ENCODE data around the gene MED31. TPM values are rescaled to one million over a fixed set of nuclear protein-coding genes. Genes with fewer than 3 reads are reported as not detected.

MED31 gene
- total and polyA plus RNA-seq, 2 of the 13 experiments (the other 11 are each of a cell fraction or from before 2014, with no cell fraction given): 19.0 to 20.9 TPM

DNA sequence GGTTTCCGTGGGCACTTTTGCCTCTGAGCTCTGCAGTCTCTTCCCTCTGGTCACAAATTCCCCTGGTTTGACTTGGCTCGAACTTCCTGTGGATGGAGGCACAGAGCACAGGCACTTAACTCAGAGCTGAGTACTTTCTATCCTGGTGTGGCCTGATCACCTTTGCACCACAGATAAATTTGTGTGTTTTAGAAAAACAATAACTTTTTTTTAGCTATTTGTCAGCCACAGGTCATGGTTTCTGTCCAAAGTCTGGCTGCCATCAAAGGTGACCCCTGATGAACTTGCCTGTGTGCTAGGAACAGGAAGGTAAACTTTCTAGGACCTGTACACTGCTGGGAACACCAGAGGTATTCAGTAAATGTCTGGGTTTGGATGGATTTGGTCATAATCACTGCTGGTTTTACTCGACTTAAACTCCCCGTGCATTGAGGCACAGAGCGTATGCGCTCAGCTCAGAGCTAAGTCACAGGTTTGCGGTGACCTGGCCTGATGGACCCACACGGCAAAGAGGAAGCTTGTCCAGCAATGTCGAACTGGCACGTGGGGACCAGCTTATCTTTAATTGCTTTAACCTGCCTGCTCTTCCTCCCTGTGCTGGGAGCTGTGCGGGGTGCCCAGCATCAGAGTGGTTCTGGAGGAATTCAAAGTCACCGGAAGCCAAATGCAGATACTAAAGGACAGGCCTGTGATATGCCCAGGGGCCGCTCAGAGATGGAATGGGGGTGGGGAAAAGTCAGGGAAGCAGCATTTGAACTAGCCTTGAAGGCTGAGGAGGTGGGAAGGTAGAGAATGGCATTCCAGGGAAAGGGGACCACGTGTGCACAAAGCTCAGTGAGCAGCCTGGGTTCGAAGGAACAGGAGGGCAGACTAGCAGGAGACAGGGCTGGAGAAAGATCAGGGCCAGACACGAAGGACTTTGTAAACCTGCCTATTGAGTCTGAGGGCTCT lies 48.9 kb upstream of the MED31 start (continued):
- TF ChIP-seq, protein P1, sequence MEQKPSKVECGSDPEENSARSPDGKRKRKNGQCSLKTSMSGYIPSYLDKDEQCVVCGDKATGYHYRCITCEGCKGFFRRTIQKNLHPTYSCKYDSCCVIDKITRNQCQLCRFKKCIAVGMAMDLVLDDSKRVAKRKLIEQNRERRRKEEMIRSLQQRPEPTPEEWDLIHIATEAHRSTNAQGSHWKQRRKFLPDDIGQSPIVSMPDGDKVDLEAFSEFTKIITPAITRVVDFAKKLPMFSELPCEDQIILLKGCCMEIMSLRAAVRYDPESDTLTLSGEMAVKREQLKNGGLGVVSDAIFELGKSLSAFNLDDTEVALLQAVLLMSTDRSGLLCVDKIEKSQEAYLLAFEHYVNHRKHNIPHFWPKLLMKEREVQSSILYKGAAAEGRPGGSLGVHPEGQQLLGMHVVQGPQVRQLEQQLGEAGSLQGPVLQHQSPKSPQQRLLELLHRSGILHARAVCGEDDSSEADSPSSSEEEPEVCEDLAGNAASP (CRISPR knock-in tag; IDR thresholded peaks at IDR 0.05; ENCODE audit: borderline replicate concordance): peak; percentile 100
- TF ChIP-seq, protein P2, sequence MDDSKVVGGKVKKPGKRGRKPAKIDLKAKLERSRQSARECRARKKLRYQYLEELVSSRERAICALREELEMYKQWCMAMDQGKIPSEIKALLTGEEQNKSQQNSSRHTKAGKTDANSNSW (CRISPR knock-in tag; IDR thresholded peaks at IDR 0.05; ENCODE audit: borderline replicate concordance): no peak
- TF ChIP-seq DNMT1 (CRISPR knock-in tag; IDR thresholded peaks at IDR 0.05) (no peak), ELF4 (CRISPR knock-in tag; IDR thresholded peaks at IDR 0.05; ENCODE audit: borderline replicate concordance) (peak; percentile 94), TAF1 (CRISPR knock-in tag; IDR thresholded peaks at IDR 0.05) (peak; percentile 58; the same call in 1 of the 2 replicates), IRF2 (CRISPR knock-in tag; IDR thresholded peaks at IDR 0.05) (peak; percentile 82; the same call in 1 of the 2 replicates), SRSF9 (IDR thresholded peaks at IDR 0.05; ENCODE audit: borderline replicate concordance, insufficient read depth, low read depth, low read length, poor library complexity, severe bottlenecking) (no peak), SALL1 (CRISPR knock-in tag; IDR thresholded peaks at IDR 0.05) (peak; percentile 90), POLR2AphosphoS2 (IDR thresholded peaks at IDR 0.05; ENCODE audit: low read depth, low read length) (no peak), NR2F1 (CRISPR knock-in tag; IDR thresholded peaks at IDR 0.05) (peak; percentile 99), ZNF589 (CRISPR knock-in tag; conservative IDR thresholded peaks at IDR 0.05) (no peak), POLR2AphosphoS5 (IDR thresholded peaks at IDR 0.05; ENCODE audit: low read depth, low read length) (peak; percentile 7), ZNF619 (CRISPR knock-in tag; IDR thresholded peaks at IDR 0.05) (no peak), SNAPC2 (CRISPR knock-in tag; IDR thresholded peaks at IDR 0.05) (peak; percentile 94), ATAD3A (CRISPR knock-in tag; IDR thresholded peaks at IDR 0.05) (no peak), NFKBIZ (CRISPR knock-in tag; IDR thresholded peaks at IDR 0.05) (peak; percentile 90; the same call in 1 of the 2 replicates), HOXA5 (CRISPR knock-in tag; IDR thresholded peaks at IDR 0.05) (peak; percentile 92; the same call in 1 of the 2 replicates), SIX1 (CRISPR knock-in tag; IDR thresholded peaks at IDR 0.05; ENCODE audit: borderline replicate concordance) (peak; percentile 76; the same call in 1 of the 2 replicates)
- TF ChIP-seq, protein P3, sequence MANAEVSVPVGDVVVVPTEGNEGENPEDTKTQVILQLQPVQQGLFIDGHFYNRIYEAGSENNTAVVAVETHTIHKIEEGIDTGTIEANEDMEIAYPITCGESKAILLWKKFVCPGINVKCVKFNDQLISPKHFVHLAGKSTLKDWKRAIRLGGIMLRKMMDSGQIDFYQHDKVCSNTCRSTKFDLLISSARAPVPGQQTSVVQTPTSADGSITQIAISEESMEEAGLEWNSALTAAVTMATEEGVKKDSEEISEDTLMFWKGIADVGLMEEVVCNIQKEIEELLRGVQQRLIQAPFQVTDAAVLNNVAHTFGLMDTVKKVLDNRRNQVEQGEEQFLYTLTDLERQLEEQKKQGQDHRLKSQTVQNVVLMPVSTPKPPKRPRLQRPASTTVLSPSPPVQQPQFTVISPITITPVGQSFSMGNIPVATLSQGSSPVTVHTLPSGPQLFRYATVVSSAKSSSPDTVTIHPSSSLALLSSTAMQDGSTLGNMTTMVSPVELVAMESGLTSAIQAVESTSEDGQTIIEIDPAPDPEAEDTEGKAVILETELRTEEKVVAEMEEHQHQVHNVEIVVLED (CRISPR knock-in tag; IDR thresholded peaks at IDR 0.05; ENCODE audit: borderline replicate concordance): peak; percentile 57; the same call in 1 of the 2 replicates
- TF ChIP-seq, protein P4, sequence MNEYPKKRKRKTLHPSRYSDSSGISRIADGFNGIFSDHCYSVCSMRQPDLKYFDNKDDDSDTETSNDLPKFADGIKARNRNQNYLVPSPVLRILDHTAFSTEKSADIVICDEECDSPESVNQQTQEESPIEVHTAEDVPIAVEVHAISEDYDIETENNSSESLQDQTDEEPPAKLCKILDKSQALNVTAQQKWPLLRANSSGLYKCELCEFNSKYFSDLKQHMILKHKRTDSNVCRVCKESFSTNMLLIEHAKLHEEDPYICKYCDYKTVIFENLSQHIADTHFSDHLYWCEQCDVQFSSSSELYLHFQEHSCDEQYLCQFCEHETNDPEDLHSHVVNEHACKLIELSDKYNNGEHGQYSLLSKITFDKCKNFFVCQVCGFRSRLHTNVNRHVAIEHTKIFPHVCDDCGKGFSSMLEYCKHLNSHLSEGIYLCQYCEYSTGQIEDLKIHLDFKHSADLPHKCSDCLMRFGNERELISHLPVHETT (CRISPR knock-in tag; conservative IDR thresholded peaks at IDR 0.05): peak; percentile 28; the same call in 1 of the 2 replicates
- TF ChIP-seq, protein P5, sequence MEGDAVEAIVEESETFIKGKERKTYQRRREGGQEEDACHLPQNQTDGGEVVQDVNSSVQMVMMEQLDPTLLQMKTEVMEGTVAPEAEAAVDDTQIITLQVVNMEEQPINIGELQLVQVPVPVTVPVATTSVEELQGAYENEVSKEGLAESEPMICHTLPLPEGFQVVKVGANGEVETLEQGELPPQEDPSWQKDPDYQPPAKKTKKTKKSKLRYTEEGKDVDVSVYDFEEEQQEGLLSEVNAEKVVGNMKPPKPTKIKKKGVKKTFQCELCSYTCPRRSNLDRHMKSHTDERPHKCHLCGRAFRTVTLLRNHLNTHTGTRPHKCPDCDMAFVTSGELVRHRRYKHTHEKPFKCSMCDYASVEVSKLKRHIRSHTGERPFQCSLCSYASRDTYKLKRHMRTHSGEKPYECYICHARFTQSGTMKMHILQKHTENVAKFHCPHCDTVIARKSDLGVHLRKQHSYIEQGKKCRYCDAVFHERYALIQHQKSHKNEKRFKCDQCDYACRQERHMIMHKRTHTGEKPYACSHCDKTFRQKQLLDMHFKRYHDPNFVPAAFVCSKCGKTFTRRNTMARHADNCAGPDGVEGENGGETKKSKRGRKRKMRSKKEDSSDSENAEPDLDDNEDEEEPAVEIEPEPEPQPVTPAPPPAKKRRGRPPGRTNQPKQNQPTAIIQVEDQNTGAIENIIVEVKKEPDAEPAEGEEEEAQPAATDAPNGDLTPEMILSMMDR (CRISPR knock-in tag; IDR thresholded peaks at IDR 0.05): peak; percentile 15; the same call in 1 of the 2 replicates

All from HepG2 (cell line).